HepG2 (cell line): ENCODE measurements around the gene C9. TPM values are rescaled to one million over a fixed set of nuclear protein-coding genes. Genes with fewer than 3 reads are reported as not detected.
A peak's percentile ranks its signal among the peaks of the same experiment; 100 is the strongest.

Experiments used
- CENPX ChIP-seq: sonication (generic); formaldehyde crosslinking; IDR thresholded peaks from 2 replicates; pipeline ENCODE4 v1.9.0; 2021; ENCODE audit warnings: mild to moderate bottlenecking, missing genetic modification reagents, moderate library complexity
- ESRRA ChIP-seq: sonication (generic); formaldehyde crosslinking; IDR thresholded peaks from 2 replicates; pipeline ENCODE4 v1.5.1; 2020; ENCODE audit warnings: mild to moderate bottlenecking, low read depth, missing genetic modification reagents
- FOXA1 ChIP-seq, 2 experiments: fragments of 450-650 bp in 1 of 2; sonication (generic) in 1 of 2; formaldehyde crosslinking in 1 of 2; IDR thresholded peaks; 2 replicates each; pipeline versions ENCODE4 v1.4.0 to v1.6.1; 2016 to 2020; ENCODE audit warnings: missing genetic modification reagents in 1 of 2
- GLMP ChIP-seq: sonication (generic); formaldehyde crosslinking; IDR thresholded peaks from 2 replicates; pipeline ENCODE4 v1.9.0; 2021; ENCODE audit warnings: missing genetic modification reagents, mild to moderate bottlenecking, borderline replicate concordance
- HCFC1 ChIP-seq: fragments of 150-350 bp; IDR thresholded peaks from 2 replicates; pipeline ENCODE4 v1.6.1; 2014; ENCODE audit warnings: low read depth, low read length
- JDP2 ChIP-seq: sonication (generic); formaldehyde crosslinking; IDR thresholded peaks from 2 replicates; pipeline ENCODE4 v1.8.1; 2022; ENCODE audit warnings: missing genetic modification reagents, borderline replicate concordance
- JUND ChIP-seq: sonication (generic); formaldehyde crosslinking; IDR thresholded peaks from 2 replicates; pipeline ENCODE4 v1.8.0; 2022; ENCODE audit warnings: mild to moderate bottlenecking, missing genetic modification reagents
- MAFK ChIP-seq, 2 experiments: IDR thresholded peaks in 1 of 2; conservative IDR thresholded peaks in 1 of 2; 2 replicates each; pipeline ENCODE4 v1.6.1; 2011; ENCODE audit warnings: improper control_type of control experiment in 2 of 2, low read length in 2 of 2
- MED8 ChIP-seq: sonication (generic); formaldehyde crosslinking; IDR thresholded peaks from 2 replicates; pipeline ENCODE4 v1.8.1; 2023; ENCODE audit warnings: mild to moderate bottlenecking, missing genetic modification reagents; ENCODE audit not compliant: insufficient replicate concordance
- NFE2L1 ChIP-seq: sonication (generic); formaldehyde crosslinking; IDR thresholded peaks from 2 replicates; pipeline ENCODE4 v1.4.0; 2020; ENCODE audit warnings: missing genetic modification reagents, mild to moderate bottlenecking, borderline replicate concordance
- PAF1 ChIP-seq: IDR thresholded peaks from 2 replicates; pipeline ENCODE4 v1.6.1; 2016; ENCODE audit warnings: missing genetic modification reagents, missing compliant biosample characterization
- THAP7 ChIP-seq: sonication (generic); formaldehyde crosslinking; IDR thresholded peaks from 2 replicates; pipeline ENCODE4 v1.8.1; 2023; ENCODE audit warnings: mild to moderate bottlenecking, missing genetic modification reagents
- ZBTB20 ChIP-seq: sonication (generic); formaldehyde crosslinking; IDR thresholded peaks from 2 replicates; pipeline ENCODE4 v1.8.1; 2023; ENCODE audit warnings: missing genetic modification reagents, low read depth, mild to moderate bottlenecking, borderline replicate concordance
- ZBTB26 ChIP-seq: IDR thresholded peaks from 2 replicates; pipeline ENCODE4 v1.6.1; 2016; ENCODE audit warnings: missing compliant biosample characterization, missing genetic modification reagents, borderline replicate concordance
- ZC3H4 ChIP-seq: sonication (generic); formaldehyde crosslinking; IDR thresholded peaks from 2 replicates; pipeline ENCODE4 v1.4.0; 2020; ENCODE audit warnings: missing genetic modification reagents, borderline replicate concordance
- ZNF225 ChIP-seq: sonication (generic); formaldehyde crosslinking; IDR thresholded peaks from 2 replicates; pipeline ENCODE4 v1.4.0; 2020; ENCODE audit warnings: mild to moderate bottlenecking, missing genetic modification reagents
- ZNF235 ChIP-seq: sonication (generic); formaldehyde crosslinking; IDR thresholded peaks from 2 replicates; pipeline ENCODE4 v1.8.1; 2023; ENCODE audit warnings: mild to moderate bottlenecking, missing genetic modification reagents, borderline replicate concordance
- ZNF430 ChIP-seq: sonication (generic); formaldehyde crosslinking; IDR thresholded peaks from 2 replicates; pipeline ENCODE4 v1.9.0; 2021; ENCODE audit warnings: mild to moderate bottlenecking, missing genetic modification reagents
- ZNF446 ChIP-seq: sonication (generic); formaldehyde crosslinking; IDR thresholded peaks from 2 replicates; pipeline ENCODE4 v1.5.0; 2020; ENCODE audit warnings: mild to moderate bottlenecking, missing genetic modification reagents
- ZNF563 ChIP-seq: sonication (generic); formaldehyde crosslinking; IDR thresholded peaks from 2 replicates; pipeline ENCODE4 v1.8.0; 2022; ENCODE audit warnings: mild to moderate bottlenecking, moderate library complexity, missing genetic modification reagents
- polyA plus RNA-seq, 8 experiments: library from polyadenylated mRNA; depleted of rRNA in 3 of 8; stranded (reverse) in 7 of 8; unstranded in 1 of 8; fragments of >200 nt; fragmentation: Illumina TruSeq in 4 of 8; extraction: Trizol in 4 of 8; gene quantifications; 2 replicates each; pipeline versions ENCODE4 v1.2.1 to v1.2.3, GENCODE V29; 2011 to 2016; ENCODE audit warnings: low read depth in 4 of 8, missing spikeins in 1 of 8, mixed read lengths in 1 of 8; ENCODE audit not compliant: insufficient read depth in 1 of 8
- total RNA-seq, 5 experiments: library from RNA; depleted of rRNA; stranded (reverse); fragments of >200 nt; fragmentation: Illumina TruSeq; extraction: Trizol; gene quantifications; 2 replicates each; pipeline ENCODE4 v1.2.3, GENCODE V29; 2016; ENCODE audit warnings: low read depth in 1 of 5

Gene C9
- total and polyA plus RNA-seq, 2 of the 13 experiments (the other 11 are each of a cell fraction or from before 2014, with no cell fraction given), result not detected

- TF ChIP-seq FOXA1 (IDR thresholded peaks at IDR 0.05) (no peak), FOXA1 (CRISPR knock-in tag; IDR thresholded peaks at IDR 0.05) (0 out of 2 replicates have a peak, but pooled peaks have one; percentile 32), ZNF430 (CRISPR knock-in tag) (no peak), ZBTB20 (CRISPR knock-in tag) (no peak), PAF1 (CRISPR knock-in tag) (no peak), THAP7 (no peak), GLMP (CRISPR knock-in tag) (no peak), MED8 (no peak), HCFC1 (no peak), ZNF563 (no peak), JDP2 (CRISPR knock-in tag) (no peak), ZC3H4 (CRISPR knock-in tag) (no peak), ZBTB26 (CRISPR knock-in tag) (no peak), ZNF235 (CRISPR knock-in tag) (no peak), JUND (no peak), CENPX (no peak), MAFK (conservative IDR thresholded peaks at IDR 0.05 in 1 of 2, IDR thresholded peaks at IDR 0.05 in 1 of 2; ENCODE audit: low read length in 2 of 2) (peak in 1 of 2 experiments; percentile 60; a peak in 1 of 4 replicates), ZNF446 (CRISPR knock-in tag) (no peak), ESRRA (CRISPR knock-in tag) (no peak), ZNF225 (CRISPR knock-in tag) (no peak), NFE2L1 (CRISPR knock-in tag) (no peak)
Measured at GRCh38 chr5:39376293-39376714, 12.0 kb upstream of the C9 start (continued).
